Adipose tissue (tissue), 3 donors: Measurements from ENCODE around the gene SORCS2. TPM values are rescaled to one million over a fixed set of nuclear protein-coding genes. Genes with fewer than 3 reads are reported as not detected.

Experiments used
- H3K27ac ChIP-seq: one replicate; pipeline ENCODE4 v1.5.1; 2013; ENCODE audit warnings: low read depth, low read length
- WGBS, 3 donors: extraction: QIAGEN DNeasy Blood & Tissue Kit; methylation state at CpG; one replicate each; pipeline ENCODE4 v1.1.7; 2013; 5-methylcytosine and 5-hydroxymethylcytosine counted together
- polyA plus RNA-seq, 3 donors: library from polyadenylated mRNA; stranded (reverse); fragments of 200-250 nt; gene quantifications; one replicate each; pipeline ENCODE4 v1.2.3, GENCODE V29; 2013
- donor health status: healthy with polysubstance abuse.
- donor health status: Bipolar disorder and iron deficiency.
- donor health status: healthy.

SORCS2 gene
- polyA plus RNA-seq, 3 donors: 0.22 to 2.2 (median 0.83) TPM

- H3K27ac ChIP-seq: no peak overlapping the region
- 72 to 78% (median 77%) methylated on average over 3 of the region's 3 CpGs for WGBS, 3 donors
Measured at GRCh38 chr4:7652906-7653305, 460.6 kb downstream of the SORCS2 start.

GRCh38 chr4:7653510-7654369 is 461.4 kb downstream of the SORCS2 start:
- no peak overlapping the region for H3K27ac ChIP-seq
- 57 to 67% (median 60%) methylated on average over 23 of the region's 23 CpGs for WGBS, 3 donors

DNA sequence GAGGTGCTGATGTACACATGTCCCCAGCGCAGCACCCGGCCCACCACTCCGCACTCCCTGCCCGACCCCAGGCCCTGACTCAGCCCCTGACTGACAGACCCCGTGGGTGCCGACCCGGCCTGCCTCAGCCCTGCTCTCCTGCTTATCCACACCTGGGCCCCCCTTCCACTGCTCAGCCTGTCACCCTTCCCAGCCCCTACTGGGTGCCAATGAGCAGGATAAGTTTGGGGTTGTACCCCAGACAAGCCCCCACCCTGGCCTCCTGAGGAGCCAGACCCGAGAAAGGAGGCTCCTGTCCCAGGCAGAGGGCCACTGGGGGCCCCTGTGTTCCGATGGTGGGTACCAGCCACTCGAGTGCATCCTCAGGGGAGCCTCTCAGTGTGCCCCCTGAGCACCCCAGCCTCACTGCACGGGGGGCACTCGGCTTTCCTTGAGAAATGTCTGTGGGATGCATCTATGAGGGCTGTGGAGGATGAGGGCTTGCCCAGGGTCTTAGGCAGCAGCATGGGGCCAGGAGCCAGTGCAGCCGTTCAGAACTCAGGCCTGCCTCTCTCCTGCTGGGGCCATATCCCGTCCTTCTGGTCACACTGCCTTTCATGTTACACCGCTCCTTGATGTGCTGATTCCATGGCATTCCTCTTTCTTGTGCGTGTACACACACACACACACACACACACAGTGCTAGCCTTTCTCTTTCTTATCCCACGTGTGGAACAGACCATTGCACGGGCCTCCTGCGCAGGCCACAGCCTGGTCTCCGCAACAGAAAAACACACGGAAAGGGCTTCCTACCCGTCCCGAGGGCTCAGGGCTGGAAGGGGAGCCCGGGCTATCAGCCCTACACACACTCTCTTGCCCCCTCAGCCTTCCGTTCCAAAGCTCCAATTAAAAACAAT is 462.5 kb downstream of the SORCS2 start:
- H3K27ac ChIP-seq: no peak overlapping the region
- WGBS, 3 donors: 73 to 78% (median 77%) methylated on average over 25 of the region's 25 CpGs

- 15 to 40% (median 37%) methylated on average over 32 of the region's 32 CpGs for WGBS, 3 donors
Measured at GRCh38 chr4:7655511-7656243, 463.3 kb downstream of the SORCS2 start.

GRCh38 chr4:7656244-7656800 is 464.0 kb downstream of the SORCS2 start:
- 63 to 93% (median 90%) methylated on average over 17 of the region's 17 CpGs for WGBS, 3 donors
- no peak overlapping the region for H3K27ac ChIP-seq

More at GRCh38 chr4:7655511-7656243, 463.3 kb downstream of the SORCS2 start:
- no peak overlapping the region for H3K27ac ChIP-seq

DNA sequence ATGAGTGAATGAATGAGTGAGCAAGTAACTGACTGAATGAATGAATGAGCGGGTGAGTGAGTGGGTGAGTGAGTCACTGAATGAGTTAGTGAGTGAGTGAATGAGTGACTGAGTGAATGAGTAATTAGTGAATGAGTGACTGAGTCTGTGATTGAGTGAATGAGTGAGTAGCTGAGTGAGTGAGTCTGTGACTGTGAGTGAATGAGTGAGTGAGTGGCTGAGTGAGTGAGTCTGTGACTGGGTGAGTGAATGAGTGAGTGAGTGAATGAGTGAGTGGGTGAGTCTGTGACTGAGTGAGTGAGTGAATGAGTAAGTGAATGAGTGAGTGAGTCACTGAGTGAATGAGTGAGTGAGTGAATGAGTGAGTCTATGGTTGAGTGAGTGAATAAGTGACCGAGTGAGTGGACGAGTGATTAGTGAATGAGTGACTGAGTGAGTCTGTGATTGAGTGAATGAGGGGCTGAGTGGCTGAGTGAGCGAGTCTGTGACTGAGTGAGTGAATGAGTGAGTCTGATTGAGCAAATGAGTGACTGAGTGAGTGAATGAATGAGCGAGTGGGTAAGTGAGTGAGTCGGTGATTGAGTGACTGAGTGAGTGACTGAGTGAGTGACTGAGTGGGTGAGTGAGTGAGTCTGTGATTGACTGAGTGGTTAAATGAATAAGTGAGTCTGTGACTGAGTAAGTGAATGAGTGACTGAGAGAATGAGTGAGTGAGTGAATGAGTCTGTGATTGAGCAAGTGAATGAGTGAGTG is 465.4 kb downstream of the SORCS2 start:
- no peak overlapping the region for H3K27ac ChIP-seq
- 91 to 97% (median 95%) methylated on average over 6 of the region's 6 CpGs for WGBS, 3 donors

GRCh38 chr4:7658341-7659204 is 466.2 kb downstream of the SORCS2 start:
- WGBS, 3 donors: 60 to 88% (median 81%) methylated on average over 5 of the region's 5 CpGs
- H3K27ac ChIP-seq: no peak overlapping the region

DNA sequence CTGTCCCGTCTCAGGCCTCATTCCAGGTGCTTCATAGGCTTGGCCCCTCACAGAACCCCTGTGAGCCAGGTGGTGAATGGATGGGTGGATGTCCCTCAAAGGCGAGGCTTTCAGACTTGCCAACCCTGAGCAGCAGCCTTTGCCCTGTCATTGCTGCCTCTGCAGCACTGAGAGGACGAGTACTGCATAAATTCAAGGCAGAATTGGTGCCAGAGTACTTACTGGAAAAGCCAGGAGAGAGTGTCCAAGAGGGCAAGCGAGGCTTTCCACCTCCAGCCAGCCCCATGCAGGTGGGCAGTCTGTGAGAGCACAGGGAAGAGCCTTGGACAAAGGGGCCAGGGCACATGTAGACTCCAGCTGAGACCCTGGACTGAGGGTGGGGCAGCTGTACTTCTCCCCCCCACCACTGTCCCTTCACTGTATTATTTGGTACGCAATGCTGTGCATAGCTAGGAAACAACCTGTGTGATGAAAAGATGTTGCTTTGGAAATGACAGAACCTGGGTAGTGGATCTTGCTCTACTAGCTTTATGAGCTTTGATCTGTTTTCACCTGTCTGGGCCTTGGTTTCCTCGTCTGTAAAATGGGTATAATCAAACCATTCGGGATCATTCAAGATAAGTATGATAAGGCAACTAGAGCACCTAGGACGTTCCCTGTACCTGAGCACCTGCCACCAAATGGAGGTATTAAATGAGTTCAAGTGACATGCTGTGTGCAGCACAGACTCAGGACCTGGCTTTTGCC is 467.3 kb downstream of the SORCS2 start:
- WGBS, 3 donors: 77 to 89% (median 82%) methylated on average over 8 of the region's 8 CpGs
- H3K27ac ChIP-seq: no peak overlapping the region

DNA sequence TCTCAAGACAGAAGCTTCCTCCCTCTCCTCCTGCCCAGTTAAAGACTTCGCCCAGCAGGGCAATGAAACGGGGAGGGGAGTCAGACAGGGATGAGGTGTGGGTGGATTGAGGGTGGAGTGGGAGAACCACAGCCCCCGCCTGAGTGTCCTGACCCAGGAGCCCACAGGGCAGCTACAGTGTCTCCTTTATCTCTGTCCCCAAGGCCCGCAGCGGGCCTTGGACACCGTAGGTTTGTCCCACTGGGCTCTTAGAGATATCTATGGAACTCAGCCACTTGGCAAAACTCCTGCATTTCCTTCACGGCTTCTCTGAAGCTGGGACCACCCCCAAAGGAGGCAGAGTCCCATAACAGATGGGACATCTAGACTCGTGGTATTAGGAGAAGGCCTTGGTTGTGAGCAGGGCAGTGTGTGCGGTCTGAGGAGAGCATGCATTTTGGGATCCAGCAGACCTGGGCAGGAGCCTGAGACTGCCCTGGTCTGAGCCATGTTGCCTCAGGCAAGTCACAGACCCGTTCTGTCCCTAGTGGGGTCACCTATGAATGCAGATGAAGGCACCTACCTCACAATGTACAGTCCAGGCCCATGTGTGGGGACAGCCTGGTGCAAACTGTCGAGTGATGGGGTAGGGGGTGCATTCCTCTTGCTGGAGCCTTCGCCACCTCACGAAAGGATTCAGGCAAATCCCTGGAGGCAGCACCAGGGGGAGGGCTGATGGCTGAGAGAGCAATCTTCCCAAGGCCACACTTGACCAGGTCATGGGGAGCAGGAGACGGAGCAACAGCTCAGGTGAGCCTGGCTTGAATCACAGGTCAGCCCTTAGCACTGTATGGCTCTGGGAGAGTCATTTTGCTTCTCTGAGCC is 468.1 kb downstream of the SORCS2 start:
- H3K27ac ChIP-seq: no peak overlapping the region
- 75 to 82% (median 78%) methylated on average over 14 of the region's 14 CpGs for WGBS, 3 donors

DNA sequence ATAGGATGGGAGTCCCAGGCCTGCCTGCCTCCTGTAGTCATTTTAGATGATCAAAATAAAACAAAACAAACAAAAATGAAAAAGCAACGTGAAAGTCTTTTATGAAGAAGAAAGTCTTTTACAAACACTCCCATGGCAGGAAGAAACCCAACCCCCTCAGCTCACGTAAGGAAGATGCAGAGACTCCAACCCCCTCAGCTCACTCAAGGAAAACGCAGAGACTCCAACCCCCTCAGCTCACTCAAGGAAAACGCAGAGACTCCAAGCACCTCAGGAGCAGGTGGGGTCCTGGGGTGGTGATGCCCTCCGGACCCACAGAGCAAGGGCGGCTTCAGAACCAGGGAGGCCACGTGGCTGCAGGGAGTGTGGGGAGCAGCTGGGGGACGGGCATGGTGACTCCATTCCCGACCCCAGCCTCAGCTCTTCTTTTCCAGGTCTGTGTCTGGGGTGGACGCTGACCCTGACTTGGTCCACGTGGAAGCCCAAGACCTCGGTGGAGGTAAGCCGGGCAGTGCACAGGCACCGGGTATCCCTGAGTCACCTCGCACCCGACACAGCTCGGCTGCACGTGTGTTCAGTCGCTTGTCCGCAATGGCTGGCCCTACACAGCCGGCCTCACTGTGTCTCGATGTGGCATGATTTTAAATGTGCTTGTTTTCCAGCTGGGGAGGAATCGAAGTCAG is 468.9 kb downstream of the SORCS2 start:
- WGBS, 3 donors: 80 to 87% (median 87%) methylated on average over 23 of the region's 23 CpGs
- no peak overlapping the region for H3K27ac ChIP-seq

GRCh38 chr4:7661846-7662506 is 469.6 kb downstream of the SORCS2 start:
- 57 to 70% (median 61%) methylated on average over 11 to 13 of the region's 13 CpGs for WGBS, 3 donors
- no peak overlapping the region for H3K27ac ChIP-seq

DNA sequence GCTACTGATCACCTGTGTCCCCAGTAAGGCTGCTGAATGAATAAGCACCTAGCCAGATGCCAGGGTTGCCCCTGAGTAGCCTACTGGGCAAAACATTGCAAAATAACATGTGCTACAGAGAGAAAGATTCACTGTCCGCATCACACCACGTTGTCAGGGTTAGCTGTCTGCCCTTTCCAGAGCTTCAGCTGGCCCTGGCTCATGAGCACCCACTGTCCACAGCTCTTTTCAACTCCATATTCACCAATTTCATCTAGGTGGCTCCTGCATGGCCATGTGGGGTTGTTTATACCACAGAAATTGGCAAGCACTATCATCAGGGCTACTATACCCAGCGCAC is 470.1 kb downstream of the SORCS2 start:
- 87 to 94% (median 91%) methylated on average over 3 of the region's 3 CpGs for WGBS, 3 donors
- no peak overlapping the region for H3K27ac ChIP-seq

GRCh38 chr4:7663075-7663541 is 470.8 kb downstream of the SORCS2 start:
- 40 to 60% (median 58%) methylated on average over 2 of the region's 2 CpGs for WGBS, 3 donors
- H3K27ac ChIP-seq: no peak overlapping the region

DNA sequence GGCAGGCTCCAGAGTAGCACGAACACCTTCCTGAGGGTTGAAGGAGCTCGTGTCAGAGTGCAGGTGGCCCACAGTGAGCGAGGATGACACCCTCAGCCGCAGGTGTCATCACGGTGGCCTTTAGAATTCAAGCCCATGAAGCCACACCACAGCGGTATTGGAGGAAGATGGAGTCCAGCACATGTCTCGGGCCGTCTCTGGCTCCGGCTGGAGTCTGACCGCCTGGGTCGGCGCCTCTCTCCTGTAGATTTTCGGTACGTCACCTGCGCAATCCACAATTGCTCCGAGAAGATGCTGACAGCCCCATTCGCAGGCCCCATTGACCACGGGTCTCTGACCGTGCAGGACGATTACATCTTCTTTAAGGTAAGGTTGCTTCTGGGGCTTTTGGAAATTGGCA is 471.8 kb downstream of the SORCS2 start:
- no peak overlapping the region for H3K27ac ChIP-seq
- WGBS, 3 donors: 84 to 89% (median 86%) methylated on average over 20 of the region's 20 CpGs
